ENCODE measurements around the gene MRPS26. TPM values are rescaled to one million over a fixed set of nuclear protein-coding genes. Genes with fewer than 3 reads are reported as not detected.
"Not testable (repeated sequence)": the region's sequence is repeated elsewhere in the genome, so short reads cannot be mapped to it uniquely, and the experiment has no call there.

The MRPS26 gene
- total RNA-seq, 1 experiment from 2014 or later: 84.3 TPM

- TF ChIP-seq CTCF (IDR thresholded peaks at IDR 0.05 in 2 of 3, conservative IDR thresholded peaks at IDR 0.05 in 1 of 3; ENCODE audit: borderline replicate concordance in 1 of 3, insufficient read depth in 1 of 3, low read depth in 2 of 3, low read length in 2 of 3) (no peak), CBX3 (IDR thresholded peaks at IDR 0.05; ENCODE audit: low read depth) (no peak), ZBTB33 (IDR thresholded peaks at IDR 0.05; ENCODE audit: extremely low read depth, insufficient replicate concordance, low read length) (no peak), EZH2 (IDR thresholded peaks at IDR 0.05) (no peak), CEBPB (IDR thresholded peaks at IDR 0.05; ENCODE audit: low read depth) (no peak), POLR2A (IDR thresholded peaks at IDR 0.05; ENCODE audit: borderline replicate concordance, extremely low read depth, insufficient read depth, insufficient read length) (no peak)
Observed at GRCh38 chr20:3072530-3073250, 26.8 kb downstream of the MRPS26 start (continued).

- H3K27ac ChIP-seq (ENCODE audit: low read depth, low read length); H3K4me3 ChIP-seq (replicated peaks in 1 of 2; ENCODE audit: low read depth in 1 of 2, low read length in 2 of 2); H2AFZ ChIP-seq (ENCODE audit: low read depth, low read length, poor library complexity, severe bottlenecking); H3K9me2 ChIP-seq (ENCODE audit: insufficient read depth); DNase-seq (ENCODE audit: low read depth, low spot score); H3K9ac ChIP-seq (ENCODE audit: low read length); H3K4me2 ChIP-seq (ENCODE audit: low read length); ATAC-seq; H3K36me3 ChIP-seq (ENCODE audit: control insufficient read depth in 1 of 2, insufficient read depth in 2 of 2, low read length in 2 of 2); H3K9me3 ChIP-seq (ENCODE audit: control insufficient read depth in 1 of 2, insufficient read depth in 1 of 2, low read depth in 1 of 2, low read length in 2 of 2); H3K27me3 ChIP-seq (ENCODE audit: insufficient read depth, low read length); H4K20me1 ChIP-seq (ENCODE audit: insufficient read depth); POLR2A ChIA-PET; H3K79me2 ChIP-seq (ENCODE audit: insufficient read depth, low read length); CTCF ChIA-PET; intact Hi-C loops (cut with micrococcal nuclease); BruUV-seq (replicated peaks): not testable (repeated sequence)
- RAD21 ChIA-PET (ENCODE audit: low non-redundant PET in 1 of 2, low total read pairs in 2 of 2, uncharacterized antibody in 2 of 2, unreplicated experiment in 2 of 2): interaction anchor here in 1 of 2 experiments (0.5 to 0.6 kb wide), 2 partner anchors 28 to 191 kb away, joined by 3 to 7 read pairs; no protein-coding TSS in a partner anchor
- H3K4me1 ChIP-seq (ENCODE audit: control insufficient read depth in 1 of 2, insufficient read depth in 2 of 2, low read length in 2 of 2): peaks cover 11 to 18% of the 10 kb centered on the region in 2 experiments; a peak in 3 of 4 replicates
Observed at GRCh38 chr20:3073251-3073643, 27.4 kb downstream of the MRPS26 start.

All from HCT116 (cell line).